ENCODE data around the gene TMEM54.
"Not testable (repeated sequence)": the region's sequence is repeated elsewhere in the genome, so short reads cannot be mapped to it uniquely, and the experiment has no call there.

- not testable (repeated sequence) for TF ChIP-seq CTCF, POLR2A (IDR thresholded peaks at IDR 0.05)
These were observed 4.4 kb upstream of the TMEM54 start for GRCh38 chr1:32905588-32905987.
